ENCODE results near the gene BRAF.
A peak's percentile ranks its signal among the peaks of the same experiment; 100 is the strongest.

BRAF gene

DNA sequence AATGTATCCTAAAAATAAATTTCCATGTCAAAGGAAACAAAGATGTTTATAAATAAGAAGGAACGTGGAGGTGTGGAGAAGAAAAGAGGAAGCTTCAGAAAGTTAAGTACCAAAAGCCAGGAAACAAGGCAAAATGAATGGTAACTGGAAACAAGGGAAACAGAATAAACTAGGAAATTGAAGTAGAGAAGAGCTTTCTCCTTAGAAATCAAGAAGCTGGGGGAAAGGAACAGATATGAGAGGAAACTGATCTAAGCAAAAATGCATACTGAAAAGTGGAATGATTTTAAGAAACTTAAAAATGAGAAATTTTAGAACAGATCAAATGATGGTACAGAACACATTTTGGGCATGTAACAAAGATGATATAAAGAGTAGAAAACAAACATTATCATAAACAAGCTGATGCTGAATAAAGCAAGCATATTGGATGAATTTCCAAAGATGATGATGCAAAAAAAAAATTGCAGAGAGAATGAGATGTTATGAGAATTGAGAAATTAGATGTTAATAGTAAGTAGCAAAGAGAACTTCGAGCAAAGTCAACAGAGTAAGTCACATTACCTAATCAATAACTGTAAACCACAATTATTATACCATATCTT, 1.9 kb downstream of the BRAF start:
- Histone ChIP-seq H2AFZ (ENCODE audit: low read length) (no peak overlapping the region), H3K9me2 (ENCODE audit: low read depth, low read length) (no peaks in the 10 kb centered on the region), H4K20me1 (ENCODE audit: insufficient read depth, low read length) (no peaks in the 10 kb centered on the region; the same call in 1 of the 2 replicates), H3K4me2 (ENCODE audit: low read length) (peak overlapping the region; percentile 91), H3K4me1 (ENCODE audit: insufficient read depth, low read length, severe bottlenecking) (peaks cover 36% of the 10 kb centered on the region), H3F3A (ENCODE audit: insufficient read depth, low read length) (peaks cover 10% of the 10 kb centered on the region; the same call in 1 of the 2 replicates), H3K4me3 (ENCODE audit: low read depth, low read length, poor library complexity, severe bottlenecking) (peak overlapping the region; percentile 91), H3K27me3 (ENCODE audit: insufficient read depth, low read length) (no peaks in the 10 kb centered on the region), H3K79me2 (ENCODE audit: insufficient read depth, low read length) (peaks cover 61% of the 10 kb centered on the region), H3K36me3 (ENCODE audit: insufficient read depth, low read length) (peaks cover 5% of the 10 kb centered on the region; the same call in 1 of the 2 replicates), H3K27ac (ENCODE audit: low read depth, low read length, poor library complexity, severe bottlenecking) (peak overlapping the region; percentile 20), H3K9me3 (ENCODE audit: low read length) (no peaks in the 10 kb centered on the region; the same call in 1 of the 2 replicates), H3K9ac (ENCODE audit: low read length) (peak overlapping the region; percentile 4; the same call in 1 of the 2 replicates)
- TF ChIP-seq EZH2 (IDR thresholded peaks at IDR 0.05; ENCODE audit: borderline replicate concordance, low read length), result no peak
- TF ChIP-seq, protein P1, sequence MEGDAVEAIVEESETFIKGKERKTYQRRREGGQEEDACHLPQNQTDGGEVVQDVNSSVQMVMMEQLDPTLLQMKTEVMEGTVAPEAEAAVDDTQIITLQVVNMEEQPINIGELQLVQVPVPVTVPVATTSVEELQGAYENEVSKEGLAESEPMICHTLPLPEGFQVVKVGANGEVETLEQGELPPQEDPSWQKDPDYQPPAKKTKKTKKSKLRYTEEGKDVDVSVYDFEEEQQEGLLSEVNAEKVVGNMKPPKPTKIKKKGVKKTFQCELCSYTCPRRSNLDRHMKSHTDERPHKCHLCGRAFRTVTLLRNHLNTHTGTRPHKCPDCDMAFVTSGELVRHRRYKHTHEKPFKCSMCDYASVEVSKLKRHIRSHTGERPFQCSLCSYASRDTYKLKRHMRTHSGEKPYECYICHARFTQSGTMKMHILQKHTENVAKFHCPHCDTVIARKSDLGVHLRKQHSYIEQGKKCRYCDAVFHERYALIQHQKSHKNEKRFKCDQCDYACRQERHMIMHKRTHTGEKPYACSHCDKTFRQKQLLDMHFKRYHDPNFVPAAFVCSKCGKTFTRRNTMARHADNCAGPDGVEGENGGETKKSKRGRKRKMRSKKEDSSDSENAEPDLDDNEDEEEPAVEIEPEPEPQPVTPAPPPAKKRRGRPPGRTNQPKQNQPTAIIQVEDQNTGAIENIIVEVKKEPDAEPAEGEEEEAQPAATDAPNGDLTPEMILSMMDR (IDR thresholded peaks at IDR 0.05; ENCODE audit: low read length), result no peak

DNA sequence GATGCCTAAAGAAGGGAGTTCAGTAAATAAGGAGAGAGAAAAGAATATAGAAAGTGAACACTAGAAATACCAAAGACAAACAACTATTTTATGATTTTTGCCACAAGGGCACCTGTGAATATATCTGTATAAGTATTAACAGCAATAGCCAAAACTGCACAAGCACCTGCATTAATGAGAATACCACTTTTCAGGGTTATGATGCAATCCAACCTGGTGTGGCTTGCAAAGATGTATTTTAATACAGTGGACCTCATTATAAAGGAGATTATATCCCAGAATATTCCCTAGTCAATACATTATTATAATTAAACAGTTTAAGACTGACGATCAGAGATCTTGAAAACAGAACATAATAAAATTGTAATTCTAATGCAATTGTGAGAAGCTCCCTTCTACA, 4.0 kb downstream of the BRAF start:
- no peak overlapping the region for H3K4me2 ChIP-seq (ENCODE audit: low read length)
- peaks cover 82% of the 10 kb centered on the region for H3K79me2 ChIP-seq (ENCODE audit: insufficient read depth, low read length)
- H3K27me3 ChIP-seq (ENCODE audit: insufficient read depth, low read length), result no peaks in the 10 kb centered on the region
- no peak overlapping the region for H3K27ac ChIP-seq (ENCODE audit: low read depth, low read length, poor library complexity, severe bottlenecking)
- 0 out of 2 replicates have a peak, but pooled peaks cover 5% of the 10 kb centered on the region for H3K36me3 ChIP-seq (ENCODE audit: insufficient read depth, low read length)
- peaks cover 44% of the 10 kb centered on the region for H3K4me1 ChIP-seq (ENCODE audit: insufficient read depth, low read length, severe bottlenecking)
- H3K9me2 ChIP-seq (ENCODE audit: low read depth, low read length), result no peaks in the 10 kb centered on the region
- H2AFZ ChIP-seq (ENCODE audit: low read length), result no peak overlapping the region
- H3K9me3 ChIP-seq (ENCODE audit: low read length), result no peaks in the 10 kb centered on the region; the same call in 1 of the 2 replicates
- H3K9ac ChIP-seq (ENCODE audit: low read length), result no peak overlapping the region
- no peaks in the 10 kb centered on the region; the same call in 1 of the 2 replicates for H4K20me1 ChIP-seq (ENCODE audit: insufficient read depth, low read length)
- no peak overlapping the region for H3K4me3 ChIP-seq (ENCODE audit: low read depth, low read length, poor library complexity, severe bottlenecking)
- peaks cover 10% of the 10 kb centered on the region; the same call in 1 of the 2 replicates for H3F3A ChIP-seq (ENCODE audit: insufficient read depth, low read length)
- TF ChIP-seq EZH2 (IDR thresholded peaks at IDR 0.05; ENCODE audit: borderline replicate concordance, low read length), result no peak
- TF ChIP-seq, protein P1 (IDR thresholded peaks at IDR 0.05; ENCODE audit: low read length), result no peak

DNA sequence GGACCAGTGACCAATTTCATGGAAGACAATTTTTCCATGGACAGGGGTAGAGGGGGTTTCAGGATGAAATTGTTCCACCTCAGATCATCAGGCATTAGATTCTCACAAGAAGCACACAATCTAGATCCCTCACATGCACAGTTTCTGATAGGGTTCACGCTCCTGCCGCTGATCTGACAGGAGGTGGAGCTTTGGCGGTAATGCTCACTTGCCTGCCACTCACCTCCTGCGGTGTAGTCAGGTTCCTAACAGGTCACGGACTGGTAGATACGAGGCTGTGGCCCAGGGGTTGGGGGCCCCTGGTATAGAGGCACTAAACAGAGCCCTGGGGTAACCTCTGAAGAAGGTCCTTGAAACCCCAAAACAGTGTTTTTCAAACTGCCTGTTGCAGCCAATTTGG, 6.5 kb downstream of the BRAF start:
- TF ChIP-seq EZH2 (IDR thresholded peaks at IDR 0.05; ENCODE audit: borderline replicate concordance, low read length), result no peak
- TF ChIP-seq, protein P1 (IDR thresholded peaks at IDR 0.05; ENCODE audit: low read length), result no peak
- Histone ChIP-seq H3K9ac (ENCODE audit: low read length) (no peak overlapping the region), H3F3A (ENCODE audit: insufficient read depth, low read length) (peaks cover 10% of the 10 kb centered on the region; the same call in 1 of the 2 replicates), H4K20me1 (ENCODE audit: insufficient read depth, low read length) (no peaks in the 10 kb centered on the region; the same call in 1 of the 2 replicates), H3K9me3 (ENCODE audit: low read length) (no peaks in the 10 kb centered on the region; the same call in 1 of the 2 replicates), H3K79me2 (ENCODE audit: insufficient read depth, low read length) (peaks cover 89% of the 10 kb centered on the region), H3K36me3 (ENCODE audit: insufficient read depth, low read length) (0 out of 2 replicates have a peak, but pooled peaks cover 5% of the 10 kb centered on the region), H2AFZ (ENCODE audit: low read length) (no peak overlapping the region), H3K27ac (ENCODE audit: low read depth, low read length, poor library complexity, severe bottlenecking) (no peak overlapping the region), H3K4me2 (ENCODE audit: low read length) (no peak overlapping the region), H3K4me3 (ENCODE audit: low read depth, low read length, poor library complexity, severe bottlenecking) (no peak overlapping the region), H3K9me2 (ENCODE audit: low read depth, low read length) (no peaks in the 10 kb centered on the region), H3K4me1 (ENCODE audit: insufficient read depth, low read length, severe bottlenecking) (peaks cover 32% of the 10 kb centered on the region), H3K27me3 (ENCODE audit: insufficient read depth, low read length) (no peaks in the 10 kb centered on the region)

Data from OCI-LY1 (cell line).